ENCODE measurements around the gene VEZF1. TPM values are rescaled to one million over a fixed set of nuclear protein-coding genes. Genes with fewer than 3 reads are reported as not detected.

Gene VEZF1
- total and polyA plus RNA-seq, 2 experiments from 2014 or later, result 20.9 to 57.3 TPM

DNA sequence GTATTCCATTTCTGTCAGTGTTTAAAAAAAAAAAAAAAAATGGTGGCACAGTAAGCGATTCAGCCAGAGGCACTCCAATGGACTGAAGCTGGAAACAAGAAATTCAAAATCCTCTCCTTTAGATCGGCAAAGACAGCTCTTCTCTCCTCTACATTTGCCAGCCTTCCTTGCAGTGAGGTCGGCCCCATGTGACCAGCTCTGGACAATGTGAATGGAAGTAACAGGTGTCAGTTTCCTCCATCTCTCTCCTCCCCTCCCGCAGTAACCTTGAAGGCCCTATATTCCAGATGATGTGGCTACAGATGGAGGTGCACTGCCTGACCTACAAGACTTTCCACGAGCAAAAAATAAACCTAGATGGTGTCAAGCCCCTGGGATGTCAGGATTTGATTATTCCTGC, 47.8 kb downstream of the VEZF1 start:
- H3K4me3 ChIP-seq, result no peak overlapping the region
- peaks cover 67% of the 10 kb centered on the region for H3K79me2 ChIP-seq
- WGBS (ENCODE audit: low lambda C conversion rate, missing lambda C conversion rate), result 64% methylated on average over 5 of the region's 5 CpGs
- no peak overlapping the region for H3K27ac ChIP-seq
- TF ChIP-seq, protein P1, sequence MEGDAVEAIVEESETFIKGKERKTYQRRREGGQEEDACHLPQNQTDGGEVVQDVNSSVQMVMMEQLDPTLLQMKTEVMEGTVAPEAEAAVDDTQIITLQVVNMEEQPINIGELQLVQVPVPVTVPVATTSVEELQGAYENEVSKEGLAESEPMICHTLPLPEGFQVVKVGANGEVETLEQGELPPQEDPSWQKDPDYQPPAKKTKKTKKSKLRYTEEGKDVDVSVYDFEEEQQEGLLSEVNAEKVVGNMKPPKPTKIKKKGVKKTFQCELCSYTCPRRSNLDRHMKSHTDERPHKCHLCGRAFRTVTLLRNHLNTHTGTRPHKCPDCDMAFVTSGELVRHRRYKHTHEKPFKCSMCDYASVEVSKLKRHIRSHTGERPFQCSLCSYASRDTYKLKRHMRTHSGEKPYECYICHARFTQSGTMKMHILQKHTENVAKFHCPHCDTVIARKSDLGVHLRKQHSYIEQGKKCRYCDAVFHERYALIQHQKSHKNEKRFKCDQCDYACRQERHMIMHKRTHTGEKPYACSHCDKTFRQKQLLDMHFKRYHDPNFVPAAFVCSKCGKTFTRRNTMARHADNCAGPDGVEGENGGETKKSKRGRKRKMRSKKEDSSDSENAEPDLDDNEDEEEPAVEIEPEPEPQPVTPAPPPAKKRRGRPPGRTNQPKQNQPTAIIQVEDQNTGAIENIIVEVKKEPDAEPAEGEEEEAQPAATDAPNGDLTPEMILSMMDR (IDR thresholded peaks at IDR 0.05; ENCODE audit: poor library complexity), result no peak
- TF ChIP-seq EZH2phosphoT487 (IDR thresholded peaks at IDR 0.05; ENCODE audit: low read depth, severe bottlenecking, unreplicated experiment) (no peak), EZH2 (IDR thresholded peaks at IDR 0.05; ENCODE audit: borderline replicate concordance) (no peak)
- no peaks in the 10 kb centered on the region for H4K20me1 ChIP-seq (ENCODE audit: insufficient read depth, poor library complexity, severe bottlenecking)
- H3K9me2 ChIP-seq (replicated peaks; ENCODE audit: insufficient read depth), result no peaks in the 10 kb centered on the region
- no peak overlapping the region for H2AFZ ChIP-seq
- no peaks in the 10 kb centered on the region for H3K9me3 ChIP-seq (ENCODE audit: low read depth)
- no peak for DNase-seq (ENCODE audit: low spot score)
- no peak overlapping the region for H3K4me2 ChIP-seq
- H3K36me3 ChIP-seq (replicated peaks; ENCODE audit: insufficient read depth, low read depth), result no peaks in the 10 kb centered on the region
- H3K27me3 ChIP-seq, result no peaks in the 10 kb centered on the region
- H3K4me1 ChIP-seq (ENCODE audit: insufficient read depth), result peaks cover 48% of the 10 kb centered on the region

DNA sequence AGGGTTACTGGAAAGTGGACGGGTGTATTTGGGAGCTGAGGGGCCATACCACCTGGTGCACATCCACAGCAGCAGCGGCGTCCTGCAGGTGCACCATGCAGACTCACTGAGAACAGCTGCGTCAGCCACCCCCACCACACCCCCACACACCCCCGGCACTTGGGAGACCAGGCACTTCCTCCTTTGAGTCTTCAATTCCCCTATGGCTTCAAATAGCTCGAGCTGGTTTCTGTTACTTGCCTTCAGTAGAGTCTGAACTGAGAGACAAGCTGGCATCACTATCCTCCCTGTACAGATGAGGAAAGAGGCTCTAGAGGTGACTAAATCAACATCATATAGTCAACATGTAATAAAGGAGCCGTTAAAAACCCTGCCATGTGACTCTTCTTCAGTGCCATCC, 48.3 kb downstream of the VEZF1 start:
- Histone ChIP-seq H2AFZ (no peak overlapping the region), H3K9me3 (ENCODE audit: low read depth) (no peaks in the 10 kb centered on the region), H4K20me1 (ENCODE audit: insufficient read depth, poor library complexity, severe bottlenecking) (no peaks in the 10 kb centered on the region), H3K9me2 (replicated peaks; ENCODE audit: insufficient read depth) (no peaks in the 10 kb centered on the region), H3K36me3 (replicated peaks; ENCODE audit: insufficient read depth, low read depth) (no peaks in the 10 kb centered on the region), H3K4me3 (no peak overlapping the region), H3K4me2 (no peak overlapping the region), H3K4me1 (ENCODE audit: insufficient read depth) (peaks cover 51% of the 10 kb centered on the region), H3K27ac (no peak overlapping the region), H3K79me2 (peaks cover 65% of the 10 kb centered on the region), H3K27me3 (no peaks in the 10 kb centered on the region)
- WGBS (ENCODE audit: low lambda C conversion rate, missing lambda C conversion rate), result 91% methylated on average over 7 of the region's 7 CpGs
- TF ChIP-seq EZH2 (IDR thresholded peaks at IDR 0.05; ENCODE audit: borderline replicate concordance), result no peak
- TF ChIP-seq EZH2phosphoT487 (IDR thresholded peaks at IDR 0.05; ENCODE audit: low read depth, severe bottlenecking, unreplicated experiment), result no peak
- TF ChIP-seq, protein P1 (IDR thresholded peaks at IDR 0.05; ENCODE audit: poor library complexity), result no peak
- DNase-seq (ENCODE audit: low spot score), result no peak

DNA sequence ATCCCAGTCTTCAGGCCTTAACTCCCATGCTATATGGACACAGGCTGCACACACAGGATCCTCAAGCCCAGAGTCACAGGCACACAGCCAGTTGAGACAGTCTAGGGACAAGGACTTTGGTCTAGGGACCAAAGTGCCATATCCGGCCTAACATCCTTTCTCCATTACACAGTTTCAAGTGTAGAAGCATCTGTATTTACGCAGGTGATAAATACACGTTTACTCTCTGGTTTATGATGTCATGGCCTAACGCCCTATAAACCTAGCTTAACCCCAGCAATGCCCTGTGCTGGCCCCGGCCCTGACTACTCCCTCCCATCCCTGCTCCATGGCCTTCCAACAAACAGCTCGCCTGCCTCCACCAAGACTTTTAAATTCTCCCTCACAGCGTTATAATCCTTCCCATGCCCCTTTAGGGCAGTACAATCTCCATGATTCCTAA, 50.0 kb downstream of the VEZF1 start:
- peak overlapping the region; percentile 76 for H3K27ac ChIP-seq
- no peaks in the 10 kb centered on the region for H3K9me3 ChIP-seq (ENCODE audit: low read depth)
- H3K9me2 ChIP-seq (replicated peaks; ENCODE audit: insufficient read depth), result no peaks in the 10 kb centered on the region
- no peak overlapping the region for H2AFZ ChIP-seq
- H3K36me3 ChIP-seq (replicated peaks; ENCODE audit: insufficient read depth, low read depth), result no peaks in the 10 kb centered on the region
- 51% methylated on average over 7 of the region's 7 CpGs for WGBS (ENCODE audit: low lambda C conversion rate, missing lambda C conversion rate)
- no peak overlapping the region for H3K4me3 ChIP-seq
- no peaks in the 10 kb centered on the region for H3K27me3 ChIP-seq
- no peaks in the 10 kb centered on the region for H4K20me1 ChIP-seq (ENCODE audit: insufficient read depth, poor library complexity, severe bottlenecking)
- H3K4me1 ChIP-seq (ENCODE audit: insufficient read depth), result peaks cover 50% of the 10 kb centered on the region
- peak; percentile 67 for DNase-seq (ENCODE audit: low spot score)
- H3K79me2 ChIP-seq, result peaks cover 76% of the 10 kb centered on the region
- TF ChIP-seq EZH2 (IDR thresholded peaks at IDR 0.05; ENCODE audit: borderline replicate concordance), result no peak
- TF ChIP-seq EZH2phosphoT487 (IDR thresholded peaks at IDR 0.05; ENCODE audit: low read depth, severe bottlenecking, unreplicated experiment), result no peak
- TF ChIP-seq, protein P1 (IDR thresholded peaks at IDR 0.05; ENCODE audit: poor library complexity), result no peak
- no peak overlapping the region for H3K4me2 ChIP-seq

DNA sequence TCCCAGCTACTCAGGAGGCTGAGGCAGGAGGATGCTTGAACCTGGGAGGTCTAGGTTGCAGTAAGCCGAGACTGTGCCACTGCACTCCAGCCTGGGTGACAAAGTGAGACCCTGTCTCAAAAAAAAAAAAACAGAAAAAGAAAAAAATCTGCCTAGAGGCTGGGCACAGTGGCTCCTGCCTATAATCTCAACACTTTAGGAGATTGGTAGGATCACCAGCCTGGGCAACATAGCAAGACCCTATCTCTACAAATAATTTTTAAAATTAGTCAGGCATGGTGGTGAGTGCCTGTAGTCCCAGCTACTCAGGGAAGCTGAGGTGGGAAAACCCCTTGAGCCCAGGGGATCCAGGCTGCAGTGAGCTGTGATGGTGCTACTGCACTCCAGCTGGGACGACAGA, 50.6 kb downstream of the VEZF1 start:
- Histone ChIP-seq H3K9me2 (replicated peaks; ENCODE audit: insufficient read depth) (no peaks in the 10 kb centered on the region), H4K20me1 (ENCODE audit: insufficient read depth, poor library complexity, severe bottlenecking) (no peaks in the 10 kb centered on the region), H3K9me3 (ENCODE audit: low read depth) (no peaks in the 10 kb centered on the region), H3K27me3 (no peaks in the 10 kb centered on the region), H2AFZ (no peak overlapping the region), H3K79me2 (peaks cover 78% of the 10 kb centered on the region), H3K27ac (peak overlapping the region; percentile 76), H3K4me1 (ENCODE audit: insufficient read depth) (peaks cover 51% of the 10 kb centered on the region), H3K4me3 (no peak overlapping the region), H3K36me3 (replicated peaks; ENCODE audit: insufficient read depth, low read depth) (no peaks in the 10 kb centered on the region), H3K4me2 (no peak overlapping the region)
- no peak for TF ChIP-seq EZH2phosphoT487 (IDR thresholded peaks at IDR 0.05; ENCODE audit: low read depth, severe bottlenecking, unreplicated experiment)
- TF ChIP-seq, protein P1 (IDR thresholded peaks at IDR 0.05; ENCODE audit: poor library complexity), result no peak
- no peak for TF ChIP-seq EZH2 (IDR thresholded peaks at IDR 0.05; ENCODE audit: borderline replicate concordance)
- DNase-seq (ENCODE audit: low spot score), result no peak
- 91% methylated on average over 2 of the region's 2 CpGs for WGBS (ENCODE audit: low lambda C conversion rate, missing lambda C conversion rate)
